ENCODE measurements around the gene DYNLT4. TPM values are rescaled to one million over a fixed set of nuclear protein-coding genes. Genes with fewer than 3 reads are reported as not detected.

Gene DYNLT4
- total and polyA plus RNA-seq, 2 donors (not counting 3 experiments of a cell fraction or from before 2014, with no cell fraction given): 0.46 to 0.62 TPM

- FAIRE-seq (no peak), DNase-seq (ENCODE audit: low read depth, low spot score) (no peak)
- H3K9me1 ChIP-seq (replicated peaks; ENCODE audit: control insufficient read depth, extremely low read depth, insufficient read depth, low read length): no peaks in the 10 kb centered on the region
- no peak overlapping the region for H3K27ac ChIP-seq (ENCODE audit: insufficient read depth, low read depth, low read length)
- no peaks in the 10 kb centered on the region for H3K79me2 ChIP-seq (ENCODE audit: control insufficient read depth, insufficient read depth, low read length)
- H4K20me1 ChIP-seq (replicated peaks; ENCODE audit: control insufficient read depth, extremely low read depth, insufficient read depth, low read length): no peaks in the 10 kb centered on the region
- no peak overlapping the region for H3K4me3 ChIP-seq (replicated peaks in 1 of 3; ENCODE audit: insufficient read depth in 1 of 3, low read depth in 1 of 3, low read length in 3 of 3)
- no peaks in the 10 kb centered on the region for H3K27me3 ChIP-seq (ENCODE audit: control insufficient read depth in 2 of 2, insufficient read depth in 2 of 2, low read length in 2 of 2)
- H3K4me2 ChIP-seq (ENCODE audit: insufficient read depth, low read length): no peak overlapping the region
- intact Hi-C loops (cut with micrococcal nuclease): no loop called here
- no peaks in the 10 kb centered on the region for H3K4me1 ChIP-seq (ENCODE audit: control insufficient read depth, extremely low read depth, insufficient read depth, low read length)
- CTCF ChIA-PET: interaction anchor here (1.6 to 2.6 kb wide), 2 partner anchors 35 to 75 kb away, joined by 4 to 7 read pairs; no protein-coding TSS in a partner anchor
- dilution Hi-C loops (cut with MboI; ENCODE audit: extremely low pct_ligation_motif_present, low sequenced_read_pairs): no loop called here
- H3K9me3 ChIP-seq (replicated peaks; ENCODE audit: control insufficient read depth, insufficient read depth, low read length): no peaks in the 10 kb centered on the region
- H3K36me3 ChIP-seq (ENCODE audit: control insufficient read depth in 2 of 2, extremely low read depth in 1 of 2, insufficient read depth in 2 of 2, low read length in 2 of 2): peaks cover 0 to 3% of the 10 kb centered on the region in 2 experiments
- no peak overlapping the region for H3K9ac ChIP-seq (replicated peaks; ENCODE audit: extremely low read depth, insufficient read depth, low read length)
- POLR2A ChIA-PET: interaction anchor here (1.1 kb wide), 1 partner anchor 74 kb away, joined by 3 read pairs; the partner anchor contains the start of gene RPS8
- TF ChIP-seq, protein P1, sequence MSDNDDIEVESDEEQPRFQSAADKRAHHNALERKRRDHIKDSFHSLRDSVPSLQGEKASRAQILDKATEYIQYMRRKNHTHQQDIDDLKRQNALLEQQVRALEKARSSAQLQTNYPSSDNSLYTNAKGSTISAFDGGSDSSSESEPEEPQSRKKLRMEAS (IDR thresholded peaks at IDR 0.05; ENCODE audit: insufficient read depth, insufficient read length): no peak
- TF ChIP-seq EZH2 (IDR thresholded peaks at IDR 0.05; ENCODE audit: borderline replicate concordance, low read depth, low read length, severe bottlenecking) (no peak), CTCF (IDR thresholded peaks at IDR 0.05; ENCODE audit: extremely low read depth in 1 of 2, insufficient read depth in 1 of 2, low read depth in 1 of 2, low read length in 2 of 2) (no peak), JUN (IDR thresholded peaks at IDR 0.05; ENCODE audit: borderline replicate concordance, insufficient read depth, insufficient read length, low read depth) (no peak), FOS (IDR thresholded peaks at IDR 0.05; ENCODE audit: borderline replicate concordance, insufficient read depth, low read length) (no peak), GATA2 (IDR thresholded peaks at IDR 0.05; ENCODE audit: insufficient read depth, insufficient read length, low read depth, low read length) (no peak), MYC (IDR thresholded peaks at IDR 0.05; ENCODE audit: low read depth, low read length) (no peak), POLR2AphosphoS5 (IDR thresholded peaks at IDR 0.05; ENCODE audit: insufficient read depth, low read depth, low read length) (no peak), POLR2A (IDR thresholded peaks at IDR 0.05; ENCODE audit: low read depth, low read length) (no peak)
- no peak overlapping the region for H2AFZ ChIP-seq (ENCODE audit: low read depth, low read length)
- no TSS peak for BruUV-seq (replicated peaks)
Observed at GRCh38 chr1:44849575-44850132, 42.5 kb upstream of the DYNLT4 start.
